NCI-H128 (cell line): ENCODE data around the gene SOD2.
"Not testable (repeated sequence)": the region's sequence is repeated elsewhere in the genome, so short reads cannot be mapped to it uniquely, and the experiment has no call there.

Source experiments
- DNase-seq: peaks from one replicate; lab custom pipeline; 2025; ENCODE audit not compliant: unreplicated experiment; lab: John Stamatoyannopoulos, UW

The SOD2 gene

GRCh38 chr6:159693128-159693893 lies at the start of gene SOD2:
SOD2 (minus strand) TSS chr6:159693241; CDS start chr6:159693167, 74 bp downstream.
- DNase-seq: peak; percentile 62

- DNase-seq: no peak
Measured at GRCh38 chr6:159742165-159742564, 49.1 kb upstream of the SOD2 start.

GRCh38 chr6:159739341-159739740 lies 46.3 kb upstream of the SOD2 start:
- no peak for DNase-seq

GRCh38 chr6:159736908-159737307 lies 43.9 kb upstream of the SOD2 start:
- no peak for DNase-seq

DNA sequence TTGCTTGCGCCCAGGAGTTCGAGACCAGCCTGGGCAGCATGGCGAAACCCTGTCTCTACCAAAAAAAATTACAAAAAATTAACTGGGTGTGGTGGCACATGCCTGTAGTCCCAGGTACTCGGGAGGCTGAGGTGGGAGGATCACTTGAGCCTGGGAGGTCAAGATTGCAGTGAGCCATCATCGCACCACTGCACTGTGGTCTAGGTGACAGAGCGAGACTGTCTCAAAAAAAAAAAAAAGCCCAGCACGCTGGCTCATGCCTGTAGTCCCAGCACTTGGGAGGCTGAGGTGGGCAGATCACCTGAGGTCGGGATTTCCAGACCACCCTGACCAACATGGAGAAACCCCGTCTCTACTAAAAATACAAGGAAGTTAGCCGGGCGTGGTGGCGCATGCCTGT lies 40.4 kb upstream of the SOD2 start:
- not testable (repeated sequence) for DNase-seq

GRCh38 chr6:159732550-159732949 lies 39.5 kb upstream of the SOD2 start:
- not testable (repeated sequence) for DNase-seq

DNA sequence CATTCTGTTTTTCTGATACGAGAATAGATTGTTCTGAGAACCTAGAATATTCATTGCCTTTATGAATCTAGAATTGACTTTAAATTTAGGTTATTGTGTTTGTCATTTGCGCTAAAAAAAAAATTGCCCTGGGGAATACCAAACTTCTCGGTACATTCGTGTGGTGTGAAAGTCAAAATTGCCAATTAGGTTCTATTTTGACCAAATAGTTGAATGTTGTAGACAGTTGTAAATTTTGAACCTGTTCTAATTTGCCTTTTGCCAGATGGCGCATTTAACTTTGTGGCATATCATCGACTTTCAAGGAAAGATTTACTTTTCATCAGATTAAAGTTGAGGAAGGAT lies 37.3 kb upstream of the SOD2 start:
- no peak for DNase-seq

DNA sequence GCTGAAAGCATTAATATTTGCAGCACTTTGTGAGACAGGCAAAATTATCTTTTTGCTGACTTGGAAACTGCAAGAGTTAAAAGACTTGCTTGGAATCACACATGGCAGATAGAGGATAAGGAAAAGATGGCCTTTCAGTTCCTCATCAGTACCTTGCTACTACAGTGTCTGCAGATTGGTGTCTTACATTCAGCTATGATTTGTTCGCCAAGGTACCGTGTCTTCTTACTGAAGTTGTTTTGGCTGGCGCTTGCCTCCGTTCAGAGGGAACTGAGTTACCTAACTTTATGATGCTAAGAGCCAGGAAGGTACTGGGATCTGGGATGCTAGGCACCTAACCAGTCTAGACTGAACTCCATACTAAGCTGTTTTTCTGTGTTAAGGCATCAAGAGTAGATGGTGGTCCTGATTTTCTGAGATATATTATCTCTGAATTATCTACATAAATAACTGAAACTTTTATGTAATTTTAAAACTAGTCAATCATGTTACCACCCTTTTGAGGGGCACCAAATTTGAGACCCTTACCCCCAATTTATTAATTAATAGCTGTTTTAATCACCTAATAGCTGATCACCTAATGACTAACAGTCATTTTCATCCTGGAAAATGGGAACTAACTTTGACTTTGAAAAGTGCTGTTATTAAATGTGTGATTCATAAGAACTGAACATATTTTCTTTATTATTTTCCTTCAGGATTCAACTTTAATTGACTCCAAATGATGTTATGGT lies 36.7 kb upstream of the SOD2 start:
- no peak for DNase-seq

DNA sequence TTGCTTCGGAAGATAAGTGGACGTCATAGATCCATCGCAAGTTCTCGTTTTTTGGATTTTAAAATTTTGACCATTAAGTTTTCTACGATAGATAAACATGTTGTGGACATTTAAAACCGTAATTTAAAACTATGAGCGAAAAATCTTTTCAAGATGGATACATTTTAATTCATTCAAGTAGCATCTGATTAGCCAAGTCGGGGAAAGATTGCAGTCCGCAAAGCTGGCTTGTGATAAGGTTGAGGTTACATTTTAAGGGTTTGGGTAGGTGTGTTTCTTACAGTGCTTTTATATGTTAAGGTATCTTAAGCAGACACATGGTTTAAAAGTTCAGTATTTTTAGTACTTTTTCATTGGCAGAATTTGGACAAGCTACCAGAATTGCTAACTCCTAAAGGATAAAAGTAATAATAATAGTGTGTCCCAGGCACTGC lies 35.5 kb upstream of the SOD2 start:
- no peak for DNase-seq

DNA sequence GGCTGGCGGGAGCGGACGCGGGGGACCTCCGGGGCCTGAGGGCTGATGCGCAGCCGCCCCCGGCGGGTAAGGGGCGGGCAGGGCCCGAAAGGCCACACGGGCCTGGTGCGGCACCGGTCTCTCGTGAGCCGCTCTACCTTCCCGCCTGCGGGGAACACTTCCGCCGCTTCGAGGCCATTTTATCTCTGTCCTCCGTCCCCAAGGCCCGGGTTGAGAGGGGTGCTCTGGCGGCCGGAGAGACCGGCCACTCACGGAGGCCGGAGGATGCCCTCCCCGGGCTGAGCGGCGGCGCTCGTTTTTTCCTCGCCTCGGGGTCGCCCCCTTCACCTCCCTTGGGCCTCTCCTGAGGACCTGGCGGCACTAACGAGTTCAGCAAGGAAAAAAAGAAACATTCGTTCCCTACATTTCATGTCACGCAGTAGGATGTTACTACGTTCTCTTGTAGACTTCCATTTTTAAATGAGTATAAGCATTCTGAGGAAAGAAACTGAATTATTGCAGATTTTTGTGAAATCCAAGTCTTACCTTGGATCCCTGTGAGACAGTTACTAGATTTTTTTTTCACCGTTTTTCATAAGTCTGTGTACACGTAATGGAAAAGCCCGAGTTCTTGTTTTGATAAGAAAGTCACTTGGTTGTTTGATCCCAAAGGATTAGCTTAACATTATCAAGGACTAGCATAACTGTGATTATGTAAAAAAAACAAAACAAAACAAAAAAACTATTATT lies 34.8 kb upstream of the SOD2 start:
- DNase-seq: no peak

- peak; percentile 92 for DNase-seq
Measured at GRCh38 chr6:159726918-159727716, 34.1 kb upstream of the SOD2 start, which contains the start of gene WTAP. WTAP (plus strand) TSS chr6:159727506; CDS start chr6:159736266, 8,760 bp downstream.

GRCh38 chr6:159726255-159726917 lies 33.3 kb upstream of the SOD2 start:
- DNase-seq: peak; percentile 73

- not testable (repeated sequence) for DNase-seq
Measured at GRCh38 chr6:159725208-159725607, 32.2 kb upstream of the SOD2 start.

- no peak for DNase-seq
Measured at GRCh38 chr6:159724778-159725177, 31.7 kb upstream of the SOD2 start.

DNA sequence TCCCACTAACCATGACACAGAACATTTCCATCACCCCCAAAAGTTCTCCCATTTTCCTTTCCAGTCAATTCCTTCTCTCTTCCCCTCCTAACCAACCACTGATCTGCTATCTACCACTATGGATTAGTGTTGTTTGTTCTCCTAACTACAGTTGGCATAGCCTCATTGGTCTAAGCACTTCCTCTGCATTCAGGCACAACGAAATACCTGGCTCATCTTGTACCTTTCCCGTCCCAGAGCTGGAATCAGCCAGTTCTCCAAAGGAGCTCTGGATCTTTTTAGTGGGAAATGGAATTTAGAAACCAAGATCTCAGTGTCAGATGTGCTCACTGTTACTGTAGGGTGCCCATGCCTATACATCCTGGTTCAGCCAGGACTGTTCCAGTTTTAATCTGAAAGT lies 30.2 kb upstream of the SOD2 start:
- no peak for DNase-seq

DNA sequence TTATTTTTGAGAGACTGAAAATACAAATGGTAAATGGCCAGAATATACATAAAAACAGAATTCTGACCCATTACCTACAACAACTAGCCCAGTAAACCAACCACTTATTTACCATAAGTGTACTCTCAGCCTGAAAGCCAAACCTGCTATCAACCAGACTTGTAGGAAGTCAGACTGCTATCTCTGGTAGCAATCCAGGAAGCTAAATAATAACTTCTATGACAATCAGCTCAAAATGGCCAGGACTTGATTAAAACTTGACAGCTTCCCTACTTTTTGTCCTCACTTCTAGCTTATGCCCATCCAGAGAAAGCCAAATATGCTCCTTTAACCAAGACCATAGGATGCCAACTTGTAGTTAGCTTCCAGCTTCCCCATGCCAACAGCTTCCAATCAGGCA lies 29.6 kb upstream of the SOD2 start:
- DNase-seq: no peak

GRCh38 chr6:159721981-159722380 lies 28.9 kb upstream of the SOD2 start:
- DNase-seq: not testable (repeated sequence)

DNA sequence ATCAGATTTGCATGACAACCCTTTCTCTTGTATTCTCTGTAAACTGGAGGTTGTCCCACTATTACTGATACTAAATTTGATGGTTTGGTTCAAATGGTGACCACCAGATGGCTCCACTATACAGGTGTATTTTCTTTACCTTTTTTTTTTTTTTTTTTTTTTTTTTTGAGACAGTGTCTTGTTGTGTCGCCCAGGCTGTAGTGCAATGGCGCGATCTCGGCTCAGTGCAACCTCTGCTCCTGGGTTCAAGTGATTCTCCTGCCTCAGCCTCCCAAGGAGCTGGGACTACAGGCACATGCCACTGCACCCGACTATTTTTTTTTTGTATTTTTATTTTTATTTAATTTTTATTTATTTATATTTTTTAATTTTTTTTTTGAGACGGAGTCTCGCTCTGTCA lies 27.7 kb upstream of the SOD2 start:
- peak; percentile 7 for DNase-seq

DNA sequence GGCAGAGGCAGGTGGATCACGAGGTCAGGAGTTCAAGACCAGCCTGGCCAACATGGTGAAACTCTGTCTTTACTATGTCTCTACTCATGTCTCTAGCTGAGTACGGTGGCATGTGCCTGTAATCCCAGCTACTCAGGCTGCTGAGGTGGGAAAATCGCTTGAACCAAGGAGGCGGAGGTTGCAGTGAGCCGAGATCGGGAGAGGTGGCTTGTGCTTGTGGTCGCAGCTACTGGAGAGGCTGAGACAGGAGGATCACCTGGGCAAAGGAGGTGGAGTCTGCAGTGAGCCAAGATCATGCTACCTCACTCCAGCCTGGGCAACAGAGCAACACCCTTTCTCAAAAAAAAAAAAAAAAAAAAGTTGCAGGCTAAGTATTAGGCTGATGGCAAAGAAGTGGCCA lies 26.2 kb upstream of the SOD2 start:
- no peak for DNase-seq

DNA sequence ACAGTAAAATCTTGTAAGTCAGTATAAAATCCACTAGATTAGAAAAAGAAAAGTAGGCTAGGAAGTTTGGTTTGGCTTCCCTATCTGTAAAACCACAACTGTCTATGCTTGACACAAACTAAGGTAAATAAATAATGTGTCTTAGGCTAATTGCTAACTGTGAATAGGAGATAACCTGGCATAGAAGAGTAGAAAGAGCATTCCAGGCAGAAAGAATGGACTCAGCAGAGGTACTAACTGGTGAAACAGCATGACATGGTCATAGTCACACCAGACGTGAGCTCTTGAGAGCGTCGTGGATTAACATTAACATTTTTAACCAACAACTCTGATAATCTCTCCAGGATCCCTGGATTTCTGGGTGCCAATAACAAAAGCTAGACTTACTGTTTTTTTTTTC lies 25.6 kb upstream of the SOD2 start:
- no peak for DNase-seq
